Kidney (tissue), 14 donors: ENCODE data around the gene THSD4. TPM values are rescaled to one million over a fixed set of nuclear protein-coding genes. Genes with fewer than 3 reads are reported as not detected.
A peak's percentile ranks its signal among the peaks of the same experiment; 100 is the strongest.

Source experiments
- DNase-seq, 5 donors: peaks; one replicate each; pipeline ENCODE4 v3.0.0-alpha.2; 2013 to 2020
- FAIRE-seq: peaks from 2 replicates; lab custom pipeline; 2012; peaks lifted over from hg19 to GRCh38; lab: Jason Lieb, UNC
- H3K27ac ChIP-seq, 2 donors: one replicate each; pipeline ENCODE4 v1.7.0; 2013; ENCODE audit warnings: low read depth in 2 of 2, low read length in 2 of 2, inconsistent platforms in 1 of 2
- H3K27me3 ChIP-seq: one replicate; pipeline ENCODE4 v1.7.1; 2013; ENCODE audit warnings: low read length, inconsistent platforms; ENCODE audit not compliant: control insufficient read depth, insufficient read depth
- H3K36me3 ChIP-seq, 3 donors: one replicate each; pipeline versions ENCODE4 v1.7.0 to v1.7.1; 2013; ENCODE audit warnings: low read length in 3 of 3, control low read depth in 1 of 3, inconsistent platforms in 1 of 3; ENCODE audit not compliant: insufficient read depth in 3 of 3, control insufficient read depth in 2 of 3
- H3K4me1 ChIP-seq, 3 donors: one replicate each; pipeline versions ENCODE4 v1.7.0 to v1.7.1; 2013; ENCODE audit warnings: low read length in 3 of 3, inconsistent platforms in 1 of 3, low read depth in 1 of 3; ENCODE audit not compliant: control insufficient read depth in 2 of 3, insufficient read depth in 2 of 3
- H3K4me3 ChIP-seq, 3 donors: one replicate each; pipeline versions ENCODE4 v1.7.0 to v1.8.1; 2013; ENCODE audit warnings: low read length in 3 of 3, control low read depth in 1 of 3, inconsistent platforms in 1 of 3
- H3K9ac ChIP-seq, 3 donors: one replicate each; pipeline versions ENCODE4 v1.7.0 to v1.7.1; 2013; ENCODE audit warnings: low read length in 3 of 3, control low read depth in 1 of 3, inconsistent platforms in 1 of 3
- H3K9me3 ChIP-seq, 3 donors: one replicate each; pipeline versions ENCODE4 v1.7.0 to v1.7.1; 2013; ENCODE audit warnings: low read length in 3 of 3, control low read depth in 1 of 3, inconsistent platforms in 1 of 3; ENCODE audit not compliant: control insufficient read depth in 2 of 3, insufficient read depth in 1 of 3
- intact Hi-C: fragments of 100-400 bp; cut with DNase I; formaldehyde crosslinking; loops from one replicate; pipeline ENCODE4 v1.11.1; 2022
- polyA plus RNA-seq: library from polyadenylated mRNA; stranded (reverse); fragments of 350-450 nt; fragmentation: Illumina TruSeq; extraction: RNeasy Lipid Tissue Mini Kit (QIAGEN cat#74804); gene quantifications from one replicate; pipeline ENCODE4 v1.2.3, GENCODE V29; 2014; ENCODE audit warnings: low read depth, low replicate concordance; ENCODE audit not compliant: insufficient read depth
- total RNA-seq: library from RNA; stranded (reverse); fragmentation: NEBNext Ultra II Directional; extraction: Animal tissue kit (Norgen Biotek cat#: 25700); gene quantifications from one replicate; pipeline ENCODE4 v1.2.1, GENCODE V29; 2021
- TF ChIP-seq, protein P1 (sequence below): IDR thresholded peaks from 3 replicates; pipeline ENCODE4 v1.5.1; 2012; ENCODE audit warnings: mild to moderate bottlenecking, moderate library complexity, borderline replicate concordance; ENCODE audit not compliant: insufficient read depth; ENCODE audit errors: extremely low read depth
- donor health status: control.
- donor health status: control.
- donor health status: control.
- donor health status: control.
- donor health status: control.
- donor health status: DM: yes; HTN: yes; CAD: no.
- donor health status: Normal renal cell carcinoma (clear cell type).

THSD4 gene
- total and polyA plus RNA-seq, 2 donors from 2014 or later = 9.4 to 36.3 TPM

DNA sequence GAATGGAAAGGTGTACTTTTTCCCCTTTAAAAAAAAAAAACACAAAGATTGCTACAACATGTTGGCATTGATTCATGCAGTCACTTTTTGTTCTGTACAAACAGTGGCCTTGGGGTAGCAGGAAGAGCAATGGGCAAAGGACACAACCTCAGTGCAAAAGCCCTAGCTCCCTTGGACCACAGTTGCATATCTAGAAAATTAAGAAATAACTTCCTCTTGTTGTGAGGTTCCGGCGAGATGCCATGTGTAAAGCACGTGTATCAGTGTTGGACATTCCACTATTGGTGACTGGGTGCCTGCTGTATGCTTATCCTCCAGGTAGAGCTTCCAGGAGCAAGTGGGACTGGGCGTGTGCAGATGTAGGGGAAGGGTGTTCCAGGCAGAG is 164.5 kb downstream of the THSD4 start:
- H3K27ac ChIP-seq = peak overlapping the region in 1 of 2 donors; percentile 25
- H3K4me3 ChIP-seq = no peak overlapping the region
- no peaks in the 10 kb centered on the region for H3K27me3 ChIP-seq
- H3K9ac ChIP-seq = no peak overlapping the region
- FAIRE-seq = no peak
- DNase-seq = no peak
- no peaks in the 10 kb centered on the region for H3K36me3 ChIP-seq
- H3K9me3 ChIP-seq = no peaks in the 10 kb centered on the region
- TF ChIP-seq, protein P1, sequence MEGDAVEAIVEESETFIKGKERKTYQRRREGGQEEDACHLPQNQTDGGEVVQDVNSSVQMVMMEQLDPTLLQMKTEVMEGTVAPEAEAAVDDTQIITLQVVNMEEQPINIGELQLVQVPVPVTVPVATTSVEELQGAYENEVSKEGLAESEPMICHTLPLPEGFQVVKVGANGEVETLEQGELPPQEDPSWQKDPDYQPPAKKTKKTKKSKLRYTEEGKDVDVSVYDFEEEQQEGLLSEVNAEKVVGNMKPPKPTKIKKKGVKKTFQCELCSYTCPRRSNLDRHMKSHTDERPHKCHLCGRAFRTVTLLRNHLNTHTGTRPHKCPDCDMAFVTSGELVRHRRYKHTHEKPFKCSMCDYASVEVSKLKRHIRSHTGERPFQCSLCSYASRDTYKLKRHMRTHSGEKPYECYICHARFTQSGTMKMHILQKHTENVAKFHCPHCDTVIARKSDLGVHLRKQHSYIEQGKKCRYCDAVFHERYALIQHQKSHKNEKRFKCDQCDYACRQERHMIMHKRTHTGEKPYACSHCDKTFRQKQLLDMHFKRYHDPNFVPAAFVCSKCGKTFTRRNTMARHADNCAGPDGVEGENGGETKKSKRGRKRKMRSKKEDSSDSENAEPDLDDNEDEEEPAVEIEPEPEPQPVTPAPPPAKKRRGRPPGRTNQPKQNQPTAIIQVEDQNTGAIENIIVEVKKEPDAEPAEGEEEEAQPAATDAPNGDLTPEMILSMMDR = no peak
- intact Hi-C loops = no loop called here
- peaks cover 0 to 8% (median 0%) of the 10 kb centered on the region in 3 donors for H3K4me1 ChIP-seq

DNA sequence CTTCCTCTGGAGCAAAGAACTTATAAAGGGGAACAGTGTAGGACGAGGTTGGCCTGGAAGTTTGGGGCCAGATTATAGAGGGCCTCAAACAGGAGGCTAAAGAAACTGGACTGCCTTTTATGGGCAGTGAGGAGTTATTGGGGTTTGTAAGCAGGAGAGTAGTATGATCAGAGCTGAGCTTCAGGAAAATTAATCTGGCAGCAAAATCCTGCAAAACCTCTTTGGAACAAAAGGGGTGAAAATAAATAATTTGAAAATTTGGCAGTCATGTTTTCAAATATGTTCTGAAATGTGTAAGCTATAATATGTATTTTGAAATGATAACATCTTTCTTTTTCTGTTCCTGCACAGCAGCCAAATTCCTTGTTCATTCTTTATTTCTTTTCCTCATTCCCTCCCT is 164.9 kb downstream of the THSD4 start:
- Histone ChIP-seq H3K9ac (no peak overlapping the region), H3K9me3 (no peaks in the 10 kb centered on the region), H3K36me3 (no peaks in the 10 kb centered on the region), H3K27me3 (no peaks in the 10 kb centered on the region), H3K4me3 (no peak overlapping the region), H3K4me1 (peaks cover 0 to 8% (median 0%) of the 10 kb centered on the region in 3 donors), H3K27ac (peak overlapping the region in 1 of 2 donors; percentile 25)
- TF ChIP-seq, protein P1 = no peak
- FAIRE-seq = no peak
- intact Hi-C loops = no loop called here
- no peak for DNase-seq

DNA sequence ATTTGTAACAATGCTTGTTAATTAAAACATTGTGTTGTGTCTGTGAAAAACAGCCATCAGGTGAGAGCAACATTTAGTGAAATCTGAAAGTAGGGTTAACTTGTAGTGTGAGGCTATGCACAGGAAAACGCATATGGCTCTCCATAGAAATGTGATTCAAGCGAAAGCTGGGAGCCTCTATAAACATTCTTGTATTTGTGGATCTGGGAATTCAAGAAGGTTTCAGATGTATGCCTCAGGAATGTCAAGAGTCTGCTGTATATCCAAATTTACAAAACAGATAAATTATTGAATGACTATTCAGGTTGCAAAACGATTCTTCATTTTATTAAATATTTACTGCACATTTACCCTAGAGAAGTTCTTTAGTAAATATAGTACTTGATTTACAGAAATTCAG is 166.0 kb downstream of the THSD4 start:
- H3K4me3 ChIP-seq = no peak overlapping the region
- H3K9ac ChIP-seq = no peak overlapping the region
- no peaks in the 10 kb centered on the region for H3K36me3 ChIP-seq
- no peak for DNase-seq
- no peaks in the 10 kb centered on the region for H3K9me3 ChIP-seq
- no peak for FAIRE-seq
- H3K4me1 ChIP-seq = peaks cover 0 to 8% (median 0%) of the 10 kb centered on the region in 3 donors
- H3K27me3 ChIP-seq = no peaks in the 10 kb centered on the region
- TF ChIP-seq, protein P1 = no peak
- no peak overlapping the region for H3K27ac ChIP-seq
- intact Hi-C loops = no loop called here

DNA sequence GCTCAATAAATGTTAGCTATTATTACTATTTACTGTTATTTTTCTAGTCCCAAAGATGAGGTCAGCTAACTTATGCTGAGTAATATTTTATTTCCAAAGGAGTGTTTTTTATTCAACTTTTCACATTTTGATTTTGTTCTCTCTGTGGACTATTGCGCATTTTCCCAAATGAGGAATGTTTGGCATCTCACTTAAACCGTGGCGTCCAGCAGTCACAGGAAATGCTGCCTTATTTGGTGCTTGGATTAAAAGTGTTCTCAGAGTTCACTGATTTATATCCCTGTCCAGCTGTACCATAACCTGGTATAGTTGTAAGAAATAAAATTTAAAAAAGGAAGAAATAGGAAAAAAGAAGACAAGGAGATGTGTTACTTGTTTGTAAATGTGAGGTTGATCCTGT is 166.8 kb downstream of the THSD4 start:
- no peaks in the 10 kb centered on the region for H3K36me3 ChIP-seq
- no peak for FAIRE-seq
- intact Hi-C loops = no loop called here
- H3K27me3 ChIP-seq = no peaks in the 10 kb centered on the region
- H3K27ac ChIP-seq = peak overlapping the region; percentile 68 to 80
- DNase-seq = peak in 2 of 5 donors; percentile 29 to 77
- H3K9ac ChIP-seq = no peak overlapping the region
- H3K4me1 ChIP-seq = peaks cover 0 to 8% (median 0%) of the 10 kb centered on the region in 3 donors
- TF ChIP-seq, protein P1 = no peak
- no peaks in the 10 kb centered on the region for H3K9me3 ChIP-seq
- no peak overlapping the region for H3K4me3 ChIP-seq
